Neural progenitor cell (in vitro differentiated cells): ENCODE data around the gene GALK2. TPM values are rescaled to one million over a fixed set of nuclear protein-coding genes. Genes with fewer than 3 reads are reported as not detected.

Source experiments
- DNase-seq: peaks from one replicate; pipeline ENCODE4 v3.0.0-alpha.2; 2016; ENCODE audit warnings: low spot score
- H2AFZ ChIP-seq: fragments of 200-600 bp; sonication (generic); replicated peaks from 2 replicates; pipeline ENCODE4 v1.6.1; 2016; ENCODE audit warnings: antibody characterized with exemption
- H3F3A ChIP-seq: fragments of 200-600 bp; sonication (generic); 2 replicates; pipeline ENCODE4 v1.6.1; 2016; ENCODE audit warnings: antibody characterized with exemption, low read depth
- H3K27ac ChIP-seq: fragments of 200-600 bp; sonication (generic); 2 replicates; pipeline ENCODE4 v1.5.1; 2016; ENCODE audit warnings: mild to moderate bottlenecking
- H3K27me3 ChIP-seq: fragments of 200-600 bp; sonication (generic); 2 replicates; pipeline ENCODE4 v1.6.1; 2016; ENCODE audit warnings: mild to moderate bottlenecking, moderate library complexity
- H3K36me3 ChIP-seq: fragments of 200-600 bp; sonication (generic); 2 replicates; pipeline ENCODE4 v1.5.1; 2016
- H3K4me1 ChIP-seq: fragments of 200-600 bp; sonication (generic); 2 replicates; pipeline ENCODE4 v1.6.1; 2016; ENCODE audit warnings: mixed run types
- H3K4me2 ChIP-seq: fragments of 200-600 bp; sonication (generic); 2 replicates; pipeline ENCODE4 v1.6.1; 2016
- H3K4me3 ChIP-seq: fragments of 200-600 bp; sonication (generic); 2 replicates; pipeline ENCODE4 v1.5.1; 2016
- H3K79me2 ChIP-seq: fragments of 200-600 bp; sonication (generic); 2 replicates; pipeline ENCODE4 v1.6.1; 2016; ENCODE audit warnings: low read depth
- H3K9ac ChIP-seq: fragments of 200-600 bp; sonication (generic); 2 replicates; pipeline ENCODE4 v1.6.1; 2016
- H3K9me3 ChIP-seq: fragments of 200-600 bp; sonication (generic); 2 replicates; pipeline ENCODE4 v1.5.1; 2016; ENCODE audit warnings: low read depth
- H4K20me1 ChIP-seq: fragments of 200-600 bp; sonication (generic); 2 replicates; pipeline ENCODE4 v1.6.1; 2016; ENCODE audit warnings: low read depth
- H3K27ac Mint-ChIP-seq: 3 replicates; pipeline ENCODE4 v1.8.0; 2021; ENCODE audit warnings: mixed read lengths
- H3K27me3 Mint-ChIP-seq: 2 replicates; pipeline ENCODE4 v1.8.0; 2022; ENCODE audit warnings: low read depth, mild to moderate bottlenecking, inconsistent platforms, moderate library complexity, mixed read lengths; ENCODE audit not compliant: insufficient read depth
- H3K36me3 Mint-ChIP-seq: 3 replicates; pipeline ENCODE4 v1.8.0; 2021; ENCODE audit warnings: mixed read lengths
- H3K4me1 Mint-ChIP-seq: 3 replicates; pipeline ENCODE4 v1.8.0; 2021; ENCODE audit warnings: mixed read lengths
- H3K4me3 Mint-ChIP-seq: 3 replicates; pipeline ENCODE4 v1.8.0; 2021; ENCODE audit warnings: mild to moderate bottlenecking, moderate library complexity, mixed read lengths
- H3K9me3 Mint-ChIP-seq: 3 replicates; pipeline ENCODE4 v1.8.0; 2020; ENCODE audit warnings: mixed read lengths
- EZH2 ChIP-seq: fragments of 200-600 bp; sonication (generic); IDR thresholded peaks from 2 replicates; pipeline ENCODE4 v1.6.1; 2017; ENCODE audit warnings: antibody characterized with exemption, mild to moderate bottlenecking, moderate library complexity
- EZH2phosphoT487 ChIP-seq: fragments of 200-600 bp; sonication (generic); IDR thresholded peaks from 2 replicates; pipeline ENCODE4 v1.6.1; 2017; ENCODE audit warnings: antibody characterized with exemption
- microRNA-seq: library from miRNA; unstranded; fragments of <30 nt; microRNA quantifications from one replicate; pipeline ENCODE4, GENCODE V29; 2016
- small RNA-seq: library from RNA; depleted of rRNA; stranded (forward); fragments of <200 nt; gene quantifications from one replicate; pipeline ENCODE3, GENCODE V24; 2015
- total RNA-seq: library from RNA; depleted of rRNA; stranded (reverse); fragments of >200 nt; gene quantifications from 2 replicates; pipeline ENCODE4 v1.2.3, GENCODE V29; 2015; ENCODE audit warnings: low replicate concordance
- TF ChIP-seq, protein P1 (sequence below): fragments of 200-600 bp; sonication (generic); IDR thresholded peaks from 2 replicates; pipeline ENCODE4 v1.5.1; 2017; ENCODE audit warnings: antibody characterized with exemption, mild to moderate bottlenecking

The GALK2 gene
- total RNA-seq, 1 donor from 2014 or later = 19.0 TPM

DNA sequence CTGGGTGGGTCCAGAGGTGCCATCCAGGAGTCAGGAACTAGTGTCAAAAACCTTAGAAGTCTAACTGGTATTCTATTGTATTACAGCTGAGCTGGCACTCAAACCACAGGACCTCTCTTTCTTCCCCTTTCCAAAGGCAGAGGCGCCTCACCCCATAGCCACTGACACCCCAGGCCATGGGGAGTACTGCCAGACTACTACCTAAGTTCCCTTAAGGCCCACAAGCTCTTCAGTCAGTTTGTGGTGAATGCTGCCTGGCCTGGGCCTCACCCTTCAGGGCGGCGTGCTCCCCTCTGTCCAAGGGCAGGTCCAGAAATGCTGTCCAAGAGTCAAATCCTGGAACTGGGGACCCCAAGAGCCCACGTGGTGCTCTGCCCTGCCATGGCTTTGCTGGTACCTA, 209.9 kb downstream of the GALK2 start:
- Mint-ChIP-seq H3K27ac (no peak overlapping the region), H3K4me3 (no peak overlapping the region), H3K4me1 (peaks cover 5% of the 10 kb centered on the region), H3K9me3 (no peaks in the 10 kb centered on the region), H3K36me3 (no peaks in the 10 kb centered on the region), H3K27me3 (no peaks in the 10 kb centered on the region)
- H3F3A ChIP-seq = peaks cover 4% of the 10 kb centered on the region
- no peaks in the 10 kb centered on the region for H3K9me3 ChIP-seq
- H3K27ac ChIP-seq = no peak overlapping the region
- H3K27me3 ChIP-seq = no peaks in the 10 kb centered on the region
- no peak overlapping the region for H3K4me3 ChIP-seq
- H4K20me1 ChIP-seq = no peaks in the 10 kb centered on the region
- no peak for DNase-seq
- H3K9ac ChIP-seq = no peak overlapping the region
- no peak overlapping the region for H3K4me2 ChIP-seq
- peaks cover 23% of the 10 kb centered on the region for H3K4me1 ChIP-seq
- no peaks in the 10 kb centered on the region for H3K36me3 ChIP-seq
- no peak overlapping the region for H2AFZ ChIP-seq
- no peaks in the 10 kb centered on the region for H3K79me2 ChIP-seq
- TF ChIP-seq EZH2phosphoT487 = no peak
- no peak for TF ChIP-seq EZH2
- TF ChIP-seq, protein P1, sequence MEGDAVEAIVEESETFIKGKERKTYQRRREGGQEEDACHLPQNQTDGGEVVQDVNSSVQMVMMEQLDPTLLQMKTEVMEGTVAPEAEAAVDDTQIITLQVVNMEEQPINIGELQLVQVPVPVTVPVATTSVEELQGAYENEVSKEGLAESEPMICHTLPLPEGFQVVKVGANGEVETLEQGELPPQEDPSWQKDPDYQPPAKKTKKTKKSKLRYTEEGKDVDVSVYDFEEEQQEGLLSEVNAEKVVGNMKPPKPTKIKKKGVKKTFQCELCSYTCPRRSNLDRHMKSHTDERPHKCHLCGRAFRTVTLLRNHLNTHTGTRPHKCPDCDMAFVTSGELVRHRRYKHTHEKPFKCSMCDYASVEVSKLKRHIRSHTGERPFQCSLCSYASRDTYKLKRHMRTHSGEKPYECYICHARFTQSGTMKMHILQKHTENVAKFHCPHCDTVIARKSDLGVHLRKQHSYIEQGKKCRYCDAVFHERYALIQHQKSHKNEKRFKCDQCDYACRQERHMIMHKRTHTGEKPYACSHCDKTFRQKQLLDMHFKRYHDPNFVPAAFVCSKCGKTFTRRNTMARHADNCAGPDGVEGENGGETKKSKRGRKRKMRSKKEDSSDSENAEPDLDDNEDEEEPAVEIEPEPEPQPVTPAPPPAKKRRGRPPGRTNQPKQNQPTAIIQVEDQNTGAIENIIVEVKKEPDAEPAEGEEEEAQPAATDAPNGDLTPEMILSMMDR = no peak

DNA sequence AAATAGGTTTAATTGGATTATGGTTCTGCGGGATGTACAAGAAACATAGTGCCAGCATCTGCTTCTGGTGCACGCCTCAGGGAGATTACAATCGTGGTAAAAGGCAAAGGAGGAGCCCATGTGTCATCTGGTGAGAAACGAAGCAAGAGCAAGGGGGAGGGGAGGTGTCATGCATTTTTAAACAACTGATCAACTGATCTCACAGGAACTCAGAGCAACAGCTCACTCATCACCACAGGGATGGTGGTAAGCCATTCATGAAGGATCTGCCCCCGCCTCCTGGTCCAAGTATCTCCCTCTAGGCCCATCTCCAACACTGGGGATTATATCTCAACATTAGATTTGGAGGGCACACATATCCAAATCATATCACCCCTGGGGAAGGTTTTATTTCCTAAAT, 210.9 kb downstream of the GALK2 start:
- Histone ChIP-seq H3K36me3 (no peaks in the 10 kb centered on the region), H4K20me1 (no peaks in the 10 kb centered on the region), H2AFZ (no peak overlapping the region), H3K9me3 (no peaks in the 10 kb centered on the region), H3K27me3 (no peaks in the 10 kb centered on the region), H3K4me3 (no peak overlapping the region), H3K4me2 (no peak overlapping the region), H3K9ac (no peak overlapping the region), H3F3A (peaks cover 4% of the 10 kb centered on the region), H3K4me1 (peaks cover 23% of the 10 kb centered on the region), H3K79me2 (no peaks in the 10 kb centered on the region), H3K27ac (no peak overlapping the region)
- DNase-seq = peak; percentile 53
- no peaks in the 10 kb centered on the region for H3K36me3 Mint-ChIP-seq
- H3K27ac Mint-ChIP-seq = no peak overlapping the region
- TF ChIP-seq EZH2phosphoT487 (no peak), EZH2 (no peak)
- TF ChIP-seq, protein P1 = no peak
- no peaks in the 10 kb centered on the region for H3K9me3 Mint-ChIP-seq
- no peaks in the 10 kb centered on the region for H3K27me3 Mint-ChIP-seq
- H3K4me3 Mint-ChIP-seq = no peak overlapping the region
- peaks cover 5% of the 10 kb centered on the region for H3K4me1 Mint-ChIP-seq

Small RNA genes lying within 50 kb of the gene (microRNA-seq; reads per million reads assigned to microRNA genes)
- gene MIR4716 = not detected

Small RNA genes lying within 50 kb of the gene (small RNA-seq; reads per million reads assigned to genes)
- gene MIR4716 = not detected
- not detected for gene RF00019
- not detected for gene RN7SL307P

Other genes starting within 250 kb of the GALK2 start
- gene SHC4, start 206.3 kb upstream of the GALK2 start, total RNA-seq = 1.9 and 2.2 TPM in 2 replicates
- gene SECISBP2L, start 123.8 kb upstream of the GALK2 start, total RNA-seq = 30.3 and 44.0 TPM in 2 replicates
- 86.2 and 163 TPM in 2 replicates for gene COPS2, start 14.6 kb upstream of the GALK2 start, total RNA-seq